Activated CD4-positive, alpha-beta T cell treated with anti-CD3 and anti-CD28 coated beads, Interleukin-2, Interleukin-6, amounts not matched to agents 100 ng/mL and 50 ng/mL, durations not matched to agents 16 hours and 8 hours (primary cell): ENCODE measurements around the gene MED16.
"Not testable (repeated sequence)": the region's sequence is repeated elsewhere in the genome, so short reads cannot be mapped to it uniquely, and the experiment has no call there.

ENCODE experiments used
- DNase-seq: peaks from one replicate; pipeline ENCODE4 v3.0.0-alpha.2; 2020

Gene MED16

GRCh38 chr19:869245-870177 is 23.5 kb downstream of the MED16 start:
- DNase-seq, result no peak

DNA sequence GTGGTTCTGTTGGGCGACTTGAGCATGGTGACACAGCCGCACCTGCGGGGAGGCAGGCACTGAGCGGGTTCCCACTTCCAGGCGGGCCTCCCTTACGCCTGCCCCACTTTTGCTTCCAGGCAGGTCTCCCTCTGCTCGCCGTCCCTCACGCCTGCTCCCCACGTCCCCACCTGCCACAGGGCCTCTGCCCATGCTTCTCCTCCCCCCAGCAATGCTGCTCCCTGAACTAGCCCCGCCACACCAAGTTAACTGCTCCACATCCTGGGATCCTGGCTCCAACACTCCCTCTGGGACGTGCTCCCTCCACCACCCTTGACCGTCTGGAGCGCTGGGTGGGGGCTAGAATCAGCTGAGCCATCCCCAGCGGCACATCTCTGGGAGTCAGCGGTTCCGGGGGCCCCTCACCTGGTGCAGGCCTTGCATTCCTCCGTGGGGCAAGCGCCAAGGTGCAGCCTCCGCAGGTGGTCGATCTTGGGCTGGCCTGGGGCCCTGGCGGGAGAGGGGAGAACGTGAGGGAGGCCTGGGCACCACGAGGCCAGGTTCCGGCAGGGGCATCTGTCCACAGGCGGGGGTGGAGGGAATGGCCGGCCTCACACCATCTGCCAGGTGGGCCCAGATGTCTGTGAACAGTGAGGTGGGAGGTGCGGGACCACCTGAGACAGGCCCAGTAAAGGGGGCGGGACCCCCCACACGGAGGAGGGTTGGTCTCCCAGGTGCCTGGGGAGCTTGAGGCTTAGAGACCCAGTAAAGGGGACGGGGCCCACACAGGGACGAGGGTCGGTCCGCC is 24.3 kb downstream of the MED16 start:
- DNase-seq, result no peak

- no peak for DNase-seq
These were observed 25.0 kb downstream of the MED16 start for GRCh38 chr19:867855-868457.

DNA sequence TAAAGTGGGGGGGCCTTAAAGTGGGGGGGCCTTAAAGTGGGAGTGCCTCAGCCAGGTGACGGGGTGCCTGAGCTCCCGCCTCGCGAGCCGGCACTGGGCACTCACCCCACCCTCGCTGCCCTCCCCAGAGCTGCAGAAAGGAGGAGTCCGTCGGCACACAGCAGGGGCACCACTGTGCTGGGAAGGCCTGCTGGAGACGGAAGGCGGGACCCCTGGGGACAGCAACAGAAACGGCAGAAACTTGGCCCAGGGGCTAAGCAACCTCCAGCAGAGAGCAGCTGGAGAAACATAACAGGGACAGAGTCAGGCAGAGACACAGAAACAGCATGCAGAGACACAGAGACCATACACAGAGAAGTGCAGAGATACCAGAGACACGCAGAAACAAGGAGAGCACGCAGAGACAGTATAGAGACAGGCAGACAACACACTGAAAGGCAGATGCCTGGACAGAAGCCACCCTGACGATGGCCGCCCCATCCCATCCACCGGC is 25.6 kb downstream of the MED16 start:
- DNase-seq, result no peak

DNA sequence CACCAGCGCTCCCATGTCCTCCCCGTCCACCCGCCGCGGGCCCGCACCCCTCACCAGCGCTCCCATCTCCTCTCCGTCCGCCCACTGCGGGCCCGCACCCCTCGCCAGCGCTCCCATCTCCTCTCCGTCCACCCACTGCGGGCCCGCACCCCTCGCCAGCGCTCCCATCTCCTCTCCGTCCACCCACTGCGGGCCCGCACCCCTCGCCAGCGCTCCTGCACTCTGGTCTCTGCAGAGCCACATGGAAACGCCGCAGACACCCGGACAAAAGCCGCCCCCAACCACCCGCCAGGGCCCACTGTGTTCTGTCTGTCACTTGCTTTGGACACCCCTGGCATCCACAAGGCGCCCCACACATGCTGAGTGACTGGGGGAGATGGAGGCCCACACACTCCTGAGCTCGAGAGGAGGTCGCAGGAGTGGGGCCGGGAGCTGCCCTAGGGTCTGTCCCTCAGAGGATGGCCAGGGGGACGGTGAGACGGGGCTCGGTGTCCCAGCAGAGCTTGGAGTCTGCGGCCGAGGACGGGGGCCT is 26.2 kb downstream of the MED16 start:
- DNase-seq, result no peak

GRCh38 chr19:863315-863620 is 29.7 kb downstream of the MED16 start:
- DNase-seq, result no peak

- peak; percentile 76 for DNase-seq
These were observed 30.2 kb downstream of the MED16 start for GRCh38 chr19:862581-863314.

- DNase-seq, result peak; percentile 76
These were observed 31.0 kb downstream of the MED16 start for GRCh38 chr19:861756-862580.

DNA sequence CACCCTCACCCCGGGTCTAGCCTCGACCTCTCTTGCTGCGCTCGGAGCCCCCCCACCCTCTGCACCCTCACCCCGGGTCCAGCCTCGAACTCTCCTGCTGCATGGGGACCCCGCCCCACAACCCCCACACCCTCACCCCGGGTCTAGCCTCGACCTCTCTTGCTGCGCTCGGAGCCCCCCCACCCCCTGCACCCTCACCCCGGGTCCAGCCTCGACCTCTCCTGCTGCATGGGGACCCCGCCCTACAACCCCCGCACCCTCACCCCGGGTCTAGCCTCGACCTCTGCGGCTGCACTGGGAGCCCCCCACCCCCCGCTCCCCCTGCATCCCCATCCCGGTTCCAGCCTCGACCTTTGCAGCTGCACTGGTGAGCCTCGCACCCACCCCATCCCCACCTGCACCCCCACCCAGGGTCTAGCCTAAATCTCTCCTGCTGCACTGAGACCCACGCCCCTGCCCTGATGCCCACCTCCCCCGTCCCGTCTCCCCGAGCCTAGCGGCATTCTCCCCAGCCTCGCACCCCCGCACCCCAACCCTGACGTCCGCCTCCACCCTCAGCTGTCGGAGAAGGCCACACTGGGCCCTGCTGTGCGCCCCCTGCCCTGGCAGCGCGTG is 31.7 kb downstream of the MED16 start:
- DNase-seq, result no peak

GRCh38 chr19:858868-859843 is 33.8 kb downstream of the MED16 start, which contains the start of gene CFD:
Gene CFD (plus strand): TSS chr19:859664. CDS start chr19:859690, 26 bp downstream.
- DNase-seq, result no peak

DNA sequence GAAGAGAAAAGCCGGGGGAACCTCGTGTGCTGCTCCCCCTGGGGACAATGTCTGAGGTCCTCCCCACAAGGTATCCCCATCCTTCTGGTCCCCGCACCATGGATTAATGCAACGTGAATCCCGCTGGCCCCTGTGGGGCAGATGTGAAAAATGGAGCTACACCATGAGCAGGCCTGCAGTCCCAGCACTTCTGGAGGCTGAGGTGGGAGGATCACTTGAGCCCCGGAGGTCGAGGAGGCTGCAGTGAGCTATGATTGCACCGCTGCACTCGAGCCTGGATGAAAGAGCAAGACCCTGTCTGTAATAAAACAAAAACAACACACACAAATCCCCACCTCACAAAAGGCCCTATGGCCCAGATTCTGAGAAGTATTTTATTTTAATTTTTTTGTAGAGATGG is 34.7 kb downstream of the MED16 start:
- no peak for DNase-seq

GRCh38 chr19:855566-856120 is 37.3 kb downstream of the MED16 start:
- DNase-seq, result no peak

DNA sequence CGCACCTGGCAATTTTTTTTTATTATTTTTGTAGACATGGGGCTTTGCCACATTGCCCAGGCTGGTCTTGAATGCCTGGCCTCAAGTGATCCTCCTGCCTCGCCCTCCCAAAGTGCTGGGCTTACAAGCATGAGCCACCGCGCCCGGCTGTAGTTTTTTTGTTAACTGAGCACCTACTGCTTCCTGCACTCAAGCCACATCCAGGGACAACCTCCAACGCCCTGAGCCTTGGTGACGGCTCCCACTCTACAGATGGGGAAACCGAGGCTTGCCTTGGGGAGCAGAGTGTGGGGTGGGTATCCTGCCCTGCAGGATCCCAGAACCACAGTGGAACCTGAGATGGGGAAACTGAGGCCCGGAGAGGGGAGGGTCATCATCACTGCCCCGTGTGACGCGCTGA is 37.8 kb downstream of the MED16 start:
- no peak for DNase-seq

DNA sequence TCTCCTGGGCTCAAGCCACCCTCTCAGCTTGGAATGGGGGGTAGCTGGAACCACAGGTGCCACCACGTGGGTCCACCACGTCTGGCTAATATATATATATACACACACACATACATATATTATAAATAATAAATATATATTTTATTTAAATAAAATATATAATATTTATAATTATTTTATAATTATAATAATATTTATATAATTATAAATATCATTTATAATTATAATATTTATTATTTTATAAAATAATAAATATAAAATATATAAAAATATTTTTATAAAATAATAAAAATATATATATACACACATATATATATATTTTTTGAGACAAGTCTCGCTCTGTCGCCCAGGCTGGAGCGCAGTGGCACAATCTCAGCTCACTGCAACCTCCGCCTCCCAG is 38.4 kb downstream of the MED16 start:
- DNase-seq, result no peak

DNA sequence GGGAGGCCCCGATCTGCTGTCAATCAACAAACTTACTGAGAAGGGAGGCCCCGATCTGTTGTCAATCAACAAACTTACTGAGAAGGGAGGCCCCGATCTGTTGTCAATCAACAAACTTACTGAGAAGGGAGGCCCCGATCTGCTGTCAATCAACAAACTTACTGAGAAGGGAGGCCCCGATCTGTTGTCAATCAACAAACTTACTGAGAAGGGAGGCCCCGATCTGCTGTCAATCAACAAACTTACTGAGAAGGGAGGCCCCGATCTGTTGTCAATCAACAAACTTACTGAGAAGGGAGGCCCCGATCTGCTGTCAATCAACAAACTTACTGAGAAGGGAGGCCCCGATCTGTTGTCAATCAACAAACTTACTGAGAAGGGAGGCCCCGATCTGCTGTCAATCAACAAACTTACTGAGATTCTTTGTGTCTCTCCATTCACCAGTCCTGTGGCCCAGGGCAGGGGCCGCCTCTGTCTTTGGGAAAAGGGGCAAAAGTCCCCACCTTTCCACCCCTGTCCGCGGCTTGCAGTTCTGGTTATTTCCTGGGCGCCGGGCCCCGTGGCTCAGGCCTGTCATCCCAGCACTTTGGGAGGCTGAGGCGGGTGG is 39.3 kb downstream of the MED16 start:
- not testable (repeated sequence) for DNase-seq

DNA sequence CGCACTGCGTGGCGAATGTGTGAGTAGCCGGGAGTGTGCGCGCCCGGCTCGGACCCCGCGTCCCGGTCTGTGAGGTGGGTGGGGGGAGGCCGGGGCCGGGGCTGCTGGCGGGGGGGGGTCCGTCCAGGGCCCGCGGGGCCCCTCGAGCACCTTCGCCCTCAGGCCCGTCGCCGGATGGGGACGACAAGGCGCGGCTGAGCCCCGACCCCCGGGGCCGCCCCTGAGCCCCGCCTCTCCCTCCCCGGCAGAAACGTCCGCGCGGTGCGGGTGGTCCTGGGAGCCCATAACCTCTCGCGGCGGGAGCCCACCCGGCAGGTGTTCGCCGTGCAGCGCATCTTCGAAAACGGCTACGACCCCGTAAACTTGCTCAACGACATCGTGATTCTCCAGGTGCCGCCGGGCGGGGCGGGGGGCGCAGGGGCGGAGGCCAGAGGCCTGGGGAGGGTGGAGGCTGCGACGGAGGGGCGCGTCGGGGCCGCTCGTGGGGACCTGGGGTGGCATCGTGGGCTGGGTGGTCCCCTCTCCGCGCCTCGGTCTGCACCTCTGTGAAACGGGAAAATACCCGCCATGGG is 39.9 kb downstream of the MED16 start:
- DNase-seq, result no peak

DNA sequence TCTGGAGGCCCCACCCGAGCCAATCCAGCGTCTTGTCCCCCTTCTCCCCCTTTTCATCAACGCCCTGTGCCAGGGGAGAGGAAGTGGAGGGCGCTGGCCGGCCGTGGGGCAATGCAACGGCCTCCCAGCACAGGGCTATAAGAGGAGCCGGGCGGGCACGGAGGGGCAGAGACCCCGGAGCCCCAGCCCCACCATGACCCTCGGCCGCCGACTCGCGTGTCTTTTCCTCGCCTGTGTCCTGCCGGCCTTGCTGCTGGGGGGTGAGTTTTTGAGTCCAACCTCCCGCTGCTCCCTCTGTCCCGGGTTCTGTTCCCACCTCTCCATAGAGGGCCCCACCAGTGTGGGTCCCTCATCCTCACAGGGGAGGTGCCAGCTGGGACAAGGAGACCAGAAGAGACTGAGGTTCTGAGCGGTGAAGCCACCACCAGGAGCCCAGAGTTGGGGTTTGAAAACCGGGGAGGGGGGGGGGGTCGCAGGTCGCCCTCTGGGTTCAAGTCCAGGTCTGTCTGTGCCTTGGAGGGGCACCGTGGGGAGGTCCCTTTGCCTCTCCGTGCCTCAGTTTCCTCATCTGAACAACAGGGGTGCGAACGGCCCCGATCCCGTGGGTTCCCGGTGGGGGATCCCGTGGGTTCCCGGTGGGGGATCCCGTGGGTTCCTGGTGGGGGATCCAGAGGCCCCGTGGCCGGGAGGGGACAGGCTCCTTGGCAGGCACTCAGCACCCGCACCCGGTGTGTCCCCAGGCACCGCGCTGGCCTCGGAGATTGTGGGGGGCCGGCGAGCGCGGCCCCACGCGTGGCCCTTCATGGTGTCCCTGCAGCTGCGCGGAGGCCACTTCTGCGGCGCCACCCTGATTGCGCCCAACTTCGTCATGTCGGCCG is 40.6 kb downstream of the MED16 start, which contains the start of gene ELANE:
Gene ELANE, plus strand, starts transcription at position 168 of the 878 bp plus-strand sequence. Its CDS starts 26 bp downstream, at position 194.
- no peak for DNase-seq

- no peak for DNase-seq
These were observed 42.0 kb downstream of the MED16 start for GRCh38 chr19:850979-851335.
